GM21576 (cell line): ENCODE measurements around the gene GPRC5B.

Experiments used
- ATAC-seq: cut with Tn5 transposase; IDR thresholded peaks from one replicate; pipeline ENCODE4 v1.9.1; 2021; ENCODE audit warnings: mild to moderate bottlenecking, moderate library complexity; ENCODE audit not compliant: unreplicated experiment

Gene GPRC5B

DNA sequence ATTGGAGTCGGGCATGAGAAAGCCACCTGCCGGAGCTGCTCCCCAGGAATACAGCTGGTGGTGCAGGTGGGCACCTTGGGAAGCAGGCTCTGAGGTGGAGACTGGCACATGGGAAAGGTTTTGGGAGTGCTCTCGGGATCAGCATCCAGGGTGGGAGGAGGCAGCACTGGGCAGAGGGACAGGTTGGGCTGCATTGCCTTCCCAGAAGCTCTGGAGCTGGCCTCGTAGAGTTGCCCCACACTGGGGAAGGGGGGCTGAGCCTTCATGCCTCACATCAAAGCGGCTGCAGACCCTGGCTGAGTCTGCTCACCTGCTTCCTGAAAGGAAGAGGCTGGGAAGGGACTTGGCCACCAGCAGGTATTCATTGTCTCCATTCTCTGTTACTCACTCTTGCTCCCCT lies 13.5 kb upstream of the GPRC5B start:
- no peak for ATAC-seq

DNA sequence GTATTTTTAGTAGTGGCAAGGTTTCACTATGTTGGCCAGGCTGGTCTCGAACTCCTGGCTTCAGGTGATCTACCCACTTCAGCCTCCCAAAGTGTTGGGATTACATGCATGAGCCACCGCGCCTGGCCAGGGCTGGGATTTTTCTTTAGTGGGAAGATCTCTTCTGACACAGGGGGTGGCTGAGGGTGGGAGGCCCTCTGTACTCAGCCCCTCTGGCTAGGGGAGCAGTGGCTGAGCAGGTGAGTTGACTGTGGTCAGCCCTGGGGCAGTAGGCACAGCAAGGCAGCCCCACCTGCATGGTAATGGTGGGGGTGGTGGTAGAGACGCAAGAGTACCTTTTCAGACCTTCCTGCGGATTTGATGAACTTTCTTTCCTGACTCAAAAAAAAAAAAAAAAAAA lies 12.3 kb upstream of the GPRC5B start:
- ATAC-seq, result no peak

DNA sequence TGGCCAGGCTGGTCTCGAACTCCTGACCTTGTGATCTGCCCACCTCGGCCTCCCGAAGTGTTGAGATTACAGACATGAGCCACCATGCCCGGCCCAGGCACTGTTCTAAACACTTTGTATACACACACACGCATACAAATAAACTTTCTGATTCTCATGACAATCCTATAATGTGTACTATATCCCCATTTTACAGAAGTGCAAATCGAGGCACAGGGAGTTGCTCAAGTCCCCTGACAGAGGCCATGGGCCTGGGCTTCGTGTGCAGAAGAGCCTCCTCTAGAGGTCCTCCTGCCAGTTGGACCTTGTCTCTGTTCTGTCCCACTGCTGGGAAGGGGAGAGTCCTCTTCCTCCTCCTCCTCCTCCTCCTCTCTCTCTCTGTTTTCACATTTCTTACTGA lies 9.9 kb upstream of the GPRC5B start:
- ATAC-seq, result no peak

DNA sequence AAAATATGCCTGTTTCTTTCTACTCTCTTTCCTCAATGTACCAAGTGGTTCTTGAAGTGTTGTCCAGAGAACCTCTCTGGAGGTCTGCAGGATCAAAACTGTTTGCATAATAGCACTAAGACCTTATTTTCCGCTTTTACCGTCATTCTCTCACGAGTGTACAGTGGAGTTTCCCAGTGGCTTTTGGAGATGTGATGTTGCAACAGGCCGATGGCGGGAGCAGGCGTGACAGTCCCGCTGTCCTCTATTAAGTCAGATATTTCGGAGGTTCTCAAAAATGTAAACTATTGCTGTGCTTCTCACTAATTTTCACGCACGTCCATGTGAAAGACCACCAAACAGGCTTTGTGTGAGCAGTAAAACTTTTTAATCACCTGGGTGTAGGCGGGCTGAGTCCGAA lies 8.3 kb upstream of the GPRC5B start:
- no peak for ATAC-seq

DNA sequence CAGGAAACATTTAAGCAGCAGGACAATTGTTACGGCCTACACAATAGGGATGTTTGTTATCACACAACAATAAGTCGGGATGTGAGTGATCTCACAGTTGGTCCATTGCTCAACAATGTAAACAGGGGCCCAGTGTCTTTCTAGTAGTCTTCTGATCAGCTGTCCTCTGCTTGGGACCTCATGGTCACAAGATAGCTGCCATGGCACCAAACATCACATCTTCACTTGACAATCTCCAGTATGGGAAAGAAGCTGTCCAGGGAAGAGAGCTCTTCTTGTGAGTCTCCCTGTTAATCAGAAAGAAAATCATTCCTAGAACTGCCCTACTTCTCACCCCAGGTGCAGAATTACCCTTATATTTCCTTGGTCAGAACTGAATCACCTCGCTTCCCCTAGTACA lies 6.3 kb upstream of the GPRC5B start:
- ATAC-seq, result no peak

DNA sequence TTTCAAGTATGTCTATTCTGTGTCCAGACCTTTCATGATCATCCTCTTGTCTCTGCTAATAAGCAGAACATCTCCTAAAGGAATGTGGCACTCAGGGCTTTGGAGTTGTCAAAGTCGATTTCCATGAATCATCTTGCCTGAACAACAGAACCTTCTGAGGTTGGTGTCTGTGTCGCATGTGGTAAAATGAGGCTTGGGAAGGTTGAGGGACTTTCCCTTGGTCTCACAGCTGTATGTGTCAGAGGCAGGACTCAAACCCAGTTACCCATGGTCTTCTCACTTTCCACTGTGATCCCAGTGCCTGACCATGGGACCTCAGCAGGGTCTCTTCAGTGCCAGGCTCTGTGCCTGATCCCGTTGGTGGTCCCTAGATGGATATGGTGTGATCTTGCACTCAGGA lies 4.2 kb upstream of the GPRC5B start:
- no peak for ATAC-seq

DNA sequence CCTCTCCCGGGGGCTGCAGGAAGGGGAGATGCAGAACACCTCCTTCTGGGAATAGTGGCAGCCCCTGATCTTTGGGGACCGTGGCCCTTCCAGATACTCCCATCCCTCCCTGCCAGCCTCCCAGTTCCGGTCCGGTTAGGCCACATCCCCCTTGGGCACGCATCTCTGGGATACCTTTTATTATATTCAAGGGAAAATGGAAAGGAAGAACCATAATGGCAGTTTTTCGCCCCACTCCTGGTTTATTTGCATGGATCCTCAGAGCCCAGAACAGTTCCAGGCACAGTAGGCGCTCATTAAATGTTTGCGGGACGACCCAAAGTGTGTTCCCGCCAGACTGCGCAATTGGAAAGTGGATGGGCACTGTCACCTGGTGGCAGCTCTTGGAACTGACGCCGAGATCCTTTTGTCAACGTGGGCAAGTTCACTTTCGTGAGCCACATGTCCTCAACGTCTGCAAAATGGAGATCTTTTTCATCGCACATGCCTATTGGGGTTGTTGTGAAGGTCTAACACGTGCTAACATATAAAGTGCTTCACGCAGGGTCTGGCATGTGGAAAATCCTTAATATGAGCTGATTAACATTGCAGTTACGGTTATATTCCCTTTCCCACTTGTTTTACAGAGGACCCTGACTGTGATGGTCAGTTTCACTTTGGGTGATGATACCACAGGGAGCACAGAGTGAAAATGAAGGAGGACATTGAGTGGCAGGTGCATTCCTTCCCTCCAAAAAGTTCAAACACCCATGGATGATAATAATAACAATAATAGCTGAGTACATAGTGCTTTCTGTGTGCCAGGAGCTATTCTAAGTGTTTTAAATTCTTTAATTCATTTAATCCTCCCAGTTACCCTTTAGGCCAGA lies 1.7 kb upstream of the GPRC5B start:
- peak; percentile 60 for ATAC-seq

DNA sequence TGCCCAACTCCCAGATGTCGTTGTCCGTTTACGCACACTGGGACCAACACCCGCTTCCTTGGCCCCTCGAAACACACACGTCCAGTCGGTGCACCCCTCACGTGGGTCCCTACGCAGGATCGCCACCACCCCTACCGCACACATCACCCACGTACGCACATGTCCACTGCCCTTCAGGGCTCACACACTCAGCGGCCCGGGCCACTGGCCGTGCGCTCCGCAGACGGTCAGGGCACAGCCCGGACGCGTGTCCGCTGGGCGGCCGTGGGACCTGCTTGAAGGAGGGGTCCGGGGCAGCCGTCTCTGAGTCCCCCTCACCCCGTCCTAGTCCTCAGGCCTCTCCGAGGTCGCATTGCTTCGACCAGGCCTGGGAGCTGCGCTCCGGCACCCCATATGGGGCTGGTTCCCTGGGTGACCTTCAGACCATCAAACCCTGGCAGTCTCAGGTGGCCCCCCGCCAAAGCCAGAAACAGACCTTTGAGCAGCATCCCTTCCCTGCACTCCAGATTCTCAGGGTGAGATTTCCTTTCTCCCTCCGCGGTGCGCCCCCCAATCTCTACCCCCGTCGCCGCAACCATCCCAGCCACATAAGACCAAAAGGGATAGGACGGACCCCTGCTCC lies 914 bp upstream of the GPRC5B start:
- no peak for ATAC-seq

DNA sequence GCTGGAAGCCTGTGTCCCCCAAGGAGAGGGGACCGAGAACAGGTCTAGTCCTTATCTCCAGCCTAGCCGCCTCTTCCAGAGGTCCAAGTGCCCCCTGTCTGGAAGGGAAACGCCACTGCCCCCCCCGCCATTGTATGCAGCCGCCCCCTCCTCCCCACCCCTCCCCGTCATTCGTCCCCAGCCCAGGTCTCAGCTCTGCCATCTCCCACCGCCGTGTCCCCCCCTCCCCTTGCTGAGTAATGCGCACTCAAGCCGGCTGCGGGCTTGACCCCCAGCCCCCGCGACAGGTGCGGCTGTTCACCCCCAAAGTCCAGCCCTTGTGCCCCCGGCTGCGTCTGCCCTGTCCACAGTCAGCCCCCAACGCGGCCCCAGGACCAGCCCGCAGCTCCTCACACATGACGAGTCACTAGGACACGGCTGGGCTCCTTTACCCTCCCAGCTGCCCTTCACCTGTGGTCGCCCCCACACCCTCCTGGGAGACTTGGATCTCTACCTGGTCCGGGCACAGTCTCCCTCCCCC lies 622 bp downstream of the GPRC5B start:
- ATAC-seq, result no peak

DNA sequence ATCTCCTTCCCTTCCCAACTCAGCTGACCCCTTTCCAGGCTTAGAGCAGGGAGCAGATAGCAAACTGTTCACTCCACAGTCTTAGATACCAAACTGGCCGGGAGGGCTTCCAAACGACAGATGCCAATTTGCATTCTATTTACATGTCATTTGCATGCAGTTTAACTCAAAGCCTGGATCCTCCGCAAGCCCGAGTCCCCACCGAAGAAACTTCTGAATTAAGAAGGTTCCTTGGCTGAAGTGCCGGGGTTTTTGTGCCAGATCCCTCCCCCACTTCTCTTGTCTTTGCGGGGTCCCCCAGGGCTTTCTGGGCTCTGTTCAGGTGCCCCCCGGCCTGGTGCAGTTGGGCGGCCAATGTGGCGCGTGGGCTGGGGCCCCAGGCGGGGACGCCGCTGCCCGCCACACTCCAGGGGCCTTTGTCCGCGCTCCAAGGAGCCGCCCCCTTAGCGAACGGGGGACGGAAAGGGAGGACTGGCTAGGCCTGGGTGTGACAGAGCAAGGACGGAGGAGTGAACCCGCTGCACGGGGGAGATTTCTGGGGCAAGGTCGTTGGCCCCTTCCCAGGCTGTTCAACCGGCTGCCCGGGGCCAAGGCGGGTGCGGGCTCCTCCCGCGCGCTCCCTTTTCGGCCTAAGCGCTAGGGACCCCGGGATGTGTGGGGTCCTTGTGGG lies 1.2 kb downstream of the GPRC5B start:
- no peak for ATAC-seq

DNA sequence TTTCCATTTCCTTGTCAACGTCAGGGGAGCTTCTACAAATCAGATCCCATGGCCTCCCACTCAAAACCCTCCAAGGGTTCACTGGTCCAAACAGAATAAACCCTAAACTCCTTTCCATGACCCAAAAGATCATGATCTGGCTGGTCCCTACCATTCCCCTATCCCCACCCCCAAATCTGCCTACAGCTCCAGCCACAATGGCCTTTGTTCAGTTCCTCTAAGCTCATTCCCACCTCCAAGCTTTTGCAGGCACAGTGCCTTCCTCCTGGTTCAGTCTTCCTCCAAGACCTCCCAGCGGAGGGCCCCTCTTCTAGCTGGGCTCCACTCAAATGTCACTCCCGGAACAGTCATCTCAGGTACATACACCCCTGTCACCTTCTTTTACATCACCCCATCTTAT lies 2.0 kb downstream of the GPRC5B start:
- ATAC-seq, result no peak

DNA sequence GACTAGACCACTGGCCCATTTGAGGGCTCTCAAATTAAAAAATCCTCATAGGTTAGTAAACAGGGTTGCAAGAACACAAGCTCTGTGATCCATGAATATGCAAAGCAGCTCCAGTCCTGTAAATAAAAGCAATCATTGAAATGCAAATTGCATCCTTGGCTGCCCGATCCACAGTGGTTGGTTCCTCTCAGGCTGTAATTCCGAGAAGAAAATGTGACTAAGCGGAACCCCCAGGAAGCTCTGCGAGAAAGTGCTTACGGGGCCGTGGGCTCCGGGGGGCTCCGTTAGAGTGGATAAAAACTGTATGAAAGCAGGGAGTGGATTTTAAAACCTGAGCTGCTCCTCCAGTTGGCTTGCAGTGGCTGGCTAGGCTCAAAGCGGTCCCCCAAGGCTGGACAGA lies 2.5 kb downstream of the GPRC5B start:
- ATAC-seq, result no peak

DNA sequence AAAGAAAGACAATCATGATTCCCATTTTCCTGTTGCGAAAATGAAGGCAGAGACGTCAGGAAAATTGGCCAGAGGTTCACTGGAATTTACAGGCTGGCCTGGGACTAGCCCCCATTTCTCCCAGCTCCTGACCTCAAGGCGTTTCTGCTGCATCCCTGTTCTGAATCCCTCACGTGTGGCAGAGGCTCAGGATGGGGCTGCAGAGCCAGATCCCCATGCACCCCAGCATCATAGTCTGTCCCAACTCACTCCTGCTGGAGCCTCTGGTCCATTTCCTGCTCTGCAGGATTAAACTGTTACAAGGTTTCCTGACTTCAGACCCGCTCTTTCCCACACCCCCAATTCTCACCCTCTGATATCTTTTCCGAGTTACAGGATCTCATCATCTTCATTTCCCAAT lies 2.9 kb downstream of the GPRC5B start:
- ATAC-seq, result no peak

DNA sequence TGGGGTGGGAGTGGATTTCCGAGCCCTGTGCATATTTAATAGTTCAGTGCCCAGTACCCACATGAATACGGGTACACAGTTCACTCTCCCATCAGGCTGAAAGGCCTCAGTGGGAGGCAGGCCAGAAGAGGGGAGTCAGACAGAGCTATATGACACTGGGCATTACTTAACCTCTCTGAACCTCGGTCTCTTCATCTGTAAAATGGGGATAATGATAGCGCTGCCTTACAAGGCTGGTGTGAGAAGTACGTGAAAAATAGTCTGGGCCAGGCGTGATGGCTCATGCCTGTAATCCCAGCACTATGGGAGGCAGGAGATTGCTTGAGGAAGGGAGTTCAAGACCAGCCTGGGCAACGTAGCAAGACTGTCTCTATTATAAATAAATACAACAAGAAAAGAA lies 3.6 kb downstream of the GPRC5B start:
- no peak for ATAC-seq

DNA sequence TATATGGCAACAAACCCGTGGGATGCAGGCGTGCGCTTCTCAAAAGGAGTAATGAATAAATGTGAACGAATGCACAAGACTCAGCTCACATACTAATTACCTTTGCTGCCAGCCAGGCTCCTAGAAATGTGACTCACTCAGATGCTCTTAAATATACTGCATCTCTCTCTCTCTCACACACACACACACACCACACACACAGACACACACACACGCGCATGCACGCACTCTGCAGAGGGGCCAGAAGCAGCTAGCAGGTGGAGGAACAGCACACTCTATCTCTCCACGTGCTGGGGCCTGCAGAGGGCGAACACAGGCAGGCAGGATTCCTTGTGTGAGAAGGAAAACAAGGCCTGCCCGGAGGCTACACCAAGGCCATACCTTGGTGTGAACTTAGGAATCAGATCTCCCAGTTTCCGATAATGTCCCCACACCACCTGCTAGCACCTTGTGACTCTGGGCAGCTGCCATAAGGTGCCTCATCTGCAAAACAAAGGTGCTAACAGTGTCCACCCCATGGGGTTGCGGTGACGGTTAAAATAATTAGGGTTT lies 5.3 kb downstream of the GPRC5B start:
- no peak for ATAC-seq

DNA sequence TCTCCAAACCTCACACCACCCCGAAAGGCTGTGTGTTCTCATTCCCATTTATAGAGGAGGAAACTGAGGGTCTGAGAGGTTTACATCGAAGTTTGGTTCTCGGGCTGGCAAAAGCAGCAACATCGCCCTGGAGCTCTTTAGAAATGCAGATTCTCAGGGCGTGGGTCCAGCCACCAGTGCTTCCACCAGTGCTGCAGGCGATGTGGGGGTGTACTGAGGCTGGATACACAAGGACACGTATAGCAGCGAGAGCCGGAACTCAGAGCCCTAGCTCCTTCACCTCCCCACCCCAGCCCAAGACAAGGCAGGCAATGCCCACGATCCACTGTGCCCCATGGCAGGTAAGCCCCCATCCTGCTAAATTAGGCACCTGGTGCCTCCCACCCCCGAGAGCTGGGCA lies 5.9 kb downstream of the GPRC5B start:
- ATAC-seq, result no peak

DNA sequence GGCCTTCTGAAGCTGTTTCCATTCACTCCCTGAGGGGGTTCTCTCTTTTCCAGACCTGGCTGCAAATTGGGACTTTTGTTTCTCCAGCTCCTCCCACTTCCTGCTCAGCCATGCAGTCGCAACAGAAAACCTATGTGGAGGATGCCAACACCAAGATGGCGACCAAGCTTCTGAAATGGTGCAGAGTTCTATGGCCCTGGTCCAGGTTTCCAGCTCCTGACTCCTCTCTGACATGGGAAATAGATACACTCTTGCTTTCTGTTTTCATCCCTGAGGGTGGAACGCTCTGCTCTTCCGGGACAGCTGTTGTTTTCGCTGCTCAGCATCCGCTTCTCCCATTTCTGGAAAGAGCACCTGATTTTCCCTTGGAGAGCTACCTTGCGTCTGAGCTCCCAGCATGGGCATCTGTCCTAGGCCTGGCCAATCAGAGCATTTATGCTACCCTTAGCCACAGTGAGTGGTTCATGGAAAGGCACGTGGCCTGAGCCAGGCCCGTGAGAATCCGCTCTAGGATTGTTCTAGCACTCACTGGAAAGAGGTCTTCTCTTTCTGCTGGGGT lies 8.1 kb downstream of the GPRC5B start:
- ATAC-seq, result no peak

DNA sequence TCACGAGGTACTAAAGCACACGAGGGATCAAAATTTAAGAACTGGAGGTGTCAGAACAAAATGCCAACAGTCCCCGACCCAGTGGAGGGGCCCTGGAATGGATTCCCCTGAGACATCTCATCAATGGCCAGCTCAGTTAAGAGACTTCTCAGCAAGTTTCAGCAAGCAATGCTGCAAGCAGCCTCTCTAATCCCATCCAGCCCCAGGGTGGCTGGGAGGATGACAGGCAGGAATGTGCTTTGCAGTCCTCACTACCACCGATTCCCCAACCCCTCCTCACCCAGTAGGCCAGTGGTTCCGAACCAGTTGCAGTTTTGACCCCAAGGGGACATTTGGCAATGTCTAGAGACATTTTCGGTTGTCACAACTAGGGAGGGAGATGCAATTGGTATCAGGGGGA lies 8.7 kb downstream of the GPRC5B start:
- no peak for ATAC-seq

DNA sequence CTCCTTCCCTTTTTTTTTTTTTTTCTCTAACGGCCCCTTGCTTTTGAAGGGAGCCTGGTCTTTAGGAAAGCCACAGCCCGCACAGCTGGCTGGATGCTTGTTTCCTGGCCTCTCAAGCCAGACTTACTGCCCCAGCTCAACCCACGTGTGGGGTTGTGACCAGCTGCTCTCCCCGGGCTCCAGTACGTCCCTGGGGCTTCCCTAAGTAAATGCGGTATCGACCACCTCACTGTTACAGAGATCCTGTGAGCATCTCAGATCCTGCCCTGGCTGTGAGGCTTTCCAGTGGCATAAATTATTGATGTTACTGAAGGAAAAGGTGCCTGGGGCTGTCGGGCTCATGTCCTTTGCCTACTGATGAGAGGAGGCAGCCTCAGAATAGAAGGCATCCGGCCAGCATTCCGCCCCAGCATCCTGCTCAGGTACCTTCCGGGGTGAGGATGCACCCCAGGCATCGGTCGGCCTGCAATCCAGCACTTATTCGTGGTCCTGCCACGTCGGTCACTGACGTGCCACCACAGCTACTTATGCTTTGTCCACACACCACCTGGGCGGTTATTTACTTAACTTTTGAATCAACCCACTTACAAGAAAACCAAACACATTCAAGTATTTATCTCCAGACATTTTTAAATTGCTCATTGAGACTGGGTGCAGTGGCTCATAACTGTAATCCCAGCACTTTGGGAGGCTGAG lies 9.6 kb downstream of the GPRC5B start:
- ATAC-seq, result no peak

DNA sequence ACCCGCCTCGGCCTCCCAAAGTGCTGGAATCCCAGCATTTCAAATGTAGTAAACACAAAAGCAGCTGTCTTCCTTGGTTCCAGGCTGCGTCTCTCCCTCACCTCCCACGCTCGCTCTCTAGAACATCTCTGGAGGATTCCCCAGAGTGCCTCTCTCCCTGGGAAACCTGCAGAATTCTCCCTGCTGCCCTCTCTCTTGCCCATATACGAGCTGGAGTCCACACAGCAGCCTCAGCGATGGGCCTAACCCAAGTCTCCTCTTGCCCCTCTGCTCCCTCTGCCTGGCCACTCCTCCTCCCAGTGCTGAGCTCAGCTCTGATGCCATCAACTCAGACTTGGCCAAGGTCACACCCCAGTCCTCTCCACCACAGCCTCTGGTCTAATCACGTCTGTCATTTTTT lies 10.6 kb downstream of the GPRC5B start:
- no peak for ATAC-seq

DNA sequence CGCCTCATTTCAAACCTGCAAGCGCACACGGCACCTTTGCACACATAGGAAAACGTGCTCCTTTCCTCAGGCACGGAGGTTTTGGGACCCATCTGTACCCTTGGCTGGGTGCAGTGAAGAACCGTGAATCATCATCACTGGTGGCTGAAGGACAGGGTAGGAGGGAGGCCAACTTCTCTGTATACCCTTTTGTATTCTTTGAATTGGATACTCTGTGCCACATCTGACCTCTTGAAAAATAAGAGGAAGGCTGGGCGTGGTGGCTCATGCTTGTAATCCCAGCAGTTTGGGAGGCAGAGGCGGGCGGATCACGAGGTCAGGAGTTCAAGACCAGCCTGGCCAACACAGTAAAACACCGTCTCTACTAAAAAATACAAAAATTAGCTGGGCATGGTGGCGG lies 11.7 kb downstream of the GPRC5B start:
- ATAC-seq, result no peak
